ENCODE data around the gene IRX2.

The IRX2 gene

DNA sequence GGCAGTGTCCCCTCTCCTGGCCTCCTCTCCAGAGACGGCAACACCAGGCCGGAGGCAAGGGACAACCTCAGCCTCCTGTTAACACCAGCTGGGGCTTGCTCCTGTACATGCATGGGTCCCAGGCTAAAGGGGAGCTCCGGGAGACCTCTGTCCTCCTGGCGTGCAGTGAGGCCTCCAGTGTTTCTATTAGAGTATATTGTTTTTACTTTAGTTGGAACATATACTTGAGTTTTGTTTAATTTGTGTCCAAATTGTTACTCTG is 12.0 kb upstream of the IRX2 start:
- ChIA-PET CTCF (no interaction called here), POLR2A (no interaction called here)
- TF ChIP-seq, protein P1, sequence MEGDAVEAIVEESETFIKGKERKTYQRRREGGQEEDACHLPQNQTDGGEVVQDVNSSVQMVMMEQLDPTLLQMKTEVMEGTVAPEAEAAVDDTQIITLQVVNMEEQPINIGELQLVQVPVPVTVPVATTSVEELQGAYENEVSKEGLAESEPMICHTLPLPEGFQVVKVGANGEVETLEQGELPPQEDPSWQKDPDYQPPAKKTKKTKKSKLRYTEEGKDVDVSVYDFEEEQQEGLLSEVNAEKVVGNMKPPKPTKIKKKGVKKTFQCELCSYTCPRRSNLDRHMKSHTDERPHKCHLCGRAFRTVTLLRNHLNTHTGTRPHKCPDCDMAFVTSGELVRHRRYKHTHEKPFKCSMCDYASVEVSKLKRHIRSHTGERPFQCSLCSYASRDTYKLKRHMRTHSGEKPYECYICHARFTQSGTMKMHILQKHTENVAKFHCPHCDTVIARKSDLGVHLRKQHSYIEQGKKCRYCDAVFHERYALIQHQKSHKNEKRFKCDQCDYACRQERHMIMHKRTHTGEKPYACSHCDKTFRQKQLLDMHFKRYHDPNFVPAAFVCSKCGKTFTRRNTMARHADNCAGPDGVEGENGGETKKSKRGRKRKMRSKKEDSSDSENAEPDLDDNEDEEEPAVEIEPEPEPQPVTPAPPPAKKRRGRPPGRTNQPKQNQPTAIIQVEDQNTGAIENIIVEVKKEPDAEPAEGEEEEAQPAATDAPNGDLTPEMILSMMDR (IDR thresholded peaks at IDR 0.05; ENCODE audit: control extremely low read depth, extremely low read depth, low read depth, missing control alignments), result no peak
- DNase-seq (ENCODE audit: extremely low spot score), result no peak

DNA sequence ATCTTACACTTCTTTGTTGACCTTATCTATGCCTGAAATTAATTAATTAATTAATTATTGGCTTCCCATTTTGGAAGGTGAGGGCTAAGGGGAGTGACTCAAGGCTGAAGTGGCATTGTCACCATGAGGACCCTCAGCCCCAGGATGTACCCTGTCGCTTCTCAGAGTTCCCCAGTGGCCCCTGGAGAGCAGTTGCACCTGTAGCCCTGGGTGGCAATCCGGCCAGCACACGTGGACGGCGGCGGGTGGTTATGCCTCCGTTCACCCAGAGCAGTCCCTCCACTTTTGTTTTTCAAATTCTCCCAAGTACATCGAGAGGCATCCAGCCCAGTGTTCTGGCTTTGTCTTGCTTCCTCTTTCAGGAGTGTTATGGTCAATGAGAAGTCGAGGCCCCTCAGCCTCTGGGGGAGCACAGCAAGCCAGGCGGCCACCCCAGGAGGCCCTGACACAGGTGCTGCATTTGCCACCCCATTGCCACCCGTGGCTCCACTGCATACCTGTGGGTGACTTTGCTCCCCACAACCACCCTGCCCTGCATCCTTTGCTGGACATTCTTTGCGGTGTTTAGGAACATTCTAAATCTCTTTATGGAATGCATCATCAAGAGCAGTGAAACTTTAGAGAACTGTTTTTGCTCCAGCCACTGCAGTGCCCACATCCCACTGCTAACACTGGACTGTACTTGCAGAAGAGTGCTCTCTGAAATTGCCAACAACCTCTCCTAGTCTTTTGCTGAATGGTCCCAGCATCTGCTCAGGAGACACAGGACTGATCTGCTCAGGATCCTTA is 11.5 kb upstream of the IRX2 start:
- TF ChIP-seq, protein P1 (IDR thresholded peaks at IDR 0.05; ENCODE audit: control extremely low read depth, extremely low read depth, low read depth, missing control alignments), result no peak
- ChIA-PET CTCF (no interaction called here), POLR2A (no interaction called here)
- DNase-seq (ENCODE audit: extremely low spot score), result no peak

DNA sequence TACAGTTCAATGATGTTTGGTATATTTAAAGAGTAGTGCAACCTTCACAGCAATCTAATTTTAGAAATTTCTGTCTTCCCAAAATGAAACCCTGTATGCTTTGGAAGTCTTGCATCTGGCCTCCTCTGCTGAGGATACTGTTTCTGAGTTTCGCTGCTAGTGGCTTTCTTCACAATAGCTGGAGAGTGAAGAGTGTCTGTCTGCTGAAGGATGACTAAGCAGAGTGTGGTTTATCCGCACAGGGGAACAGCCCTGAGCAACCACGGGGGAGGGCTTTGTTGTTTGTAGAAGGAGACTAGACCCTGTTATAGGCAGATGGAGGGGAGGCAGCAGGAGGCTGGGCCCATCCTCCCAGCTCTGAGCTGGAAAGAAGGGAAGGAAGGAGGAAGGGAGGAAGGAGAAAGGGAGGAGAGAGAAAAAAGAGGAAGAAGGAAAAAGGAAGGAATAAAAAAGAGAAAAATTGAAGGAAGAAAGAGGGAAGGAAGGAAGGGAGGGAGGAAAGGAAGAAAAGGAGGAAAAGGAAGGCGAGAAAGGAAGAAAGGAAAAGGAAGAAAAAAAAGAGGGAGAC is 10.5 kb upstream of the IRX2 start:
- TF ChIP-seq, protein P1 (IDR thresholded peaks at IDR 0.05; ENCODE audit: control extremely low read depth, extremely low read depth, low read depth, missing control alignments), result no peak
- ChIA-PET POLR2A (no interaction called here), CTCF (no interaction called here)
- DNase-seq (ENCODE audit: extremely low spot score), result no peak

DNA sequence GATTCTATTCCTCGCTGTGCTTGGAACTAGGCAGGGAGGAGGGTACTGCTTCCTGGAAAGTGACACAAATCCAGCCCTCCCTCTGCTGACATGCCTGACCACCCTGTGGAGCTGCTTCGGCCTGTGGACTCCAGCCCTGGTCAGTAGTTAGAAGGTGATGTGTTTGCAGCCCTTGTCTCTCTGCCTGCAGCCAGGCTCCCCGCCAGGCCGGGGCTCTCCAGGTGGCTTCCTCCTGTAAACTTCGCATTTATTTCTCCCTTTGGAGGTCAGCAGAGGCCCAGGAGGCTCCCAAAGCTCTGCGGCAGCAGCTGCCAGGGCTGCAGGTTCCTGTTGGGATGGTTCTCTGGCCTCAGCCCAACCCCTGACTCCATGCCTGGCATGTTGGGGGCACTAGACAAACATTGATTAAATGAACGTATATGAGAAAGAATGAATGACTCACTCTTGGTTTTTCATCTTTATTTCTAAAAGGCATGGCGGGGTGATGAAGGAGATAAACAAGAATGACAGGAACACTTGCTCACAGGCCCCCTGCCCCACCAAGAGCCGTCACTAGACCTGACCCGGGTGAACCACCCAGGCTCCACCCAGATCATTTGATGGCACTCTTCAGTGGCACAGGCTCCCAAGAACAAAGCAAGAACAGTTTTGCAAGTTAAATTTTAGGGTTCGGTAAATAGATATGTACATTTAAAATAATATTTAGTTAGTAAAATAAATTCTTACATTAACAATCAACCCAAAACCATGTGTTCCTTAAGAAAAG is 8.4 kb upstream of the IRX2 start:
- TF ChIP-seq, protein P1 (IDR thresholded peaks at IDR 0.05; ENCODE audit: control extremely low read depth, extremely low read depth, low read depth, missing control alignments), result no peak
- no peak for DNase-seq (ENCODE audit: extremely low spot score)
- ChIA-PET CTCF (no interaction called here), POLR2A (no interaction called here)

DNA sequence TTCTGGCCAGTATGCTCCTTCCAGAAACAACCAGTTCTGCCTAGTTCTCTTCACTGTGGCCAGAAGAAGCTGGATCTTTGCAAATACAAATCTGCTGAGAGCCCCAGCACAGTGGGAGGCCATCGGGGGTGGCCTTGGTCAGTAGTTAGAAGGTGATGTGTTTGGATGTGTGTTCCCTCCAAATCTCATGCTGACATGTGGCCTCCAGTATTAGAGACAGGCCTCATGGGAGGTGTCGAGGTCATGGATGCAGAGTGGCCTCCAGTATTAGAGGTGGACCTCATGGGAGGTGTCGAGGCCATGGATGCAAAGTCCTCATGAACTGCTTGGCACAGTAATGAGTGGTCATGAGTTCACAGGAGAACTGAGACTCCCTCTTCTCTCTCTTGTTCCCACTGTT is 7.6 kb upstream of the IRX2 start:
- DNase-seq (ENCODE audit: extremely low spot score), result no peak
- POLR2A ChIA-PET, result no interaction called here
- CTCF ChIA-PET, result no interaction called here
- TF ChIP-seq, protein P1 (IDR thresholded peaks at IDR 0.05; ENCODE audit: control extremely low read depth, extremely low read depth, low read depth, missing control alignments), result no peak

DNA sequence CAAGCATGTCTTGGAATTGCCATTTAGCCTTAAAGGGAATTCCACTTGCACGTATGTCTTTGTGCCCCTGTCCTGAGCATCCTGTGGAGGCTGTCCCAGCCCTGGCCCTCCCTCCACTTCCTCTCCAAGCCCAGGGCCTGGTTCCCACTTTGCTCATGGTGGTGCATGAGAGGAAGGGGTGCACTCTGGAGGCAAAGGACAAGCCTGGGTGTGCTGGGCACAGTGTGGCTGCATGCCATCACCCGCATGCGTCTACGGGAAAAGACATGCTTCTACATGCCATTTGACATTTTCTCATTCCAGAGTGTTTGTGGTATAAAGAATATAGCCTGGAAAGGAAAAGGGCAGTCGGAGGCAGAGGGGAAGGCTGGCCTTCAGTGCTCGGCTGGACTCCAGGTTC is 7.2 kb upstream of the IRX2 start:
- no peak for DNase-seq (ENCODE audit: extremely low spot score)
- ChIA-PET POLR2A (no interaction called here), CTCF (no interaction called here)
- TF ChIP-seq, protein P1 (IDR thresholded peaks at IDR 0.05; ENCODE audit: control extremely low read depth, extremely low read depth, low read depth, missing control alignments), result no peak
